ENCODE measurements around the gene CD1D. TPM values are rescaled to one million over a fixed set of nuclear protein-coding genes. Genes with fewer than 3 reads are reported as not detected.
"Not testable (repeated sequence)": the region's sequence is repeated elsewhere in the genome, so short reads cannot be mapped to it uniquely, and the experiment has no call there.

Gene CD1D
- total RNA-seq, 1 experiment from 2014 or later = 0.69 TPM

DNA sequence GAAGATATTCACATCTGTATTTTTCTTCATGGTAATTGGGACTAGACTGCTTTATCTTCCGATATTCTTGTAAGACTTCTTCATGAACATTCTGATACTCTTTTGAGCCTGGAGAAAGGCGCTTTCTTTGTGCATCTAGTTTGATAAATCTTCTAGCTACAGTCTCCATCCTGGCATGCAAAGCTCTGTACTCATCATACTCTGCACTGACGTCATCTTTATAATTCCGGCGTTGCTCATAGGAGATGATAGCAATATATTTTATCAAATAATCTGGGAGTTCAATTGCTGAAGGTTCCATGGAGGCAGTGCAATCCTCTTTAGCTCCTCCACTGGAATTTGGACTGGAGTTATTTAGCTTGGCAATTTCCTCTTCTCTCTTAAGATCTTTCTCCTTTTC, 4.8 kb upstream of the CD1D start:
- DNase-seq (ENCODE audit: low read depth) = not testable (repeated sequence)

DNA sequence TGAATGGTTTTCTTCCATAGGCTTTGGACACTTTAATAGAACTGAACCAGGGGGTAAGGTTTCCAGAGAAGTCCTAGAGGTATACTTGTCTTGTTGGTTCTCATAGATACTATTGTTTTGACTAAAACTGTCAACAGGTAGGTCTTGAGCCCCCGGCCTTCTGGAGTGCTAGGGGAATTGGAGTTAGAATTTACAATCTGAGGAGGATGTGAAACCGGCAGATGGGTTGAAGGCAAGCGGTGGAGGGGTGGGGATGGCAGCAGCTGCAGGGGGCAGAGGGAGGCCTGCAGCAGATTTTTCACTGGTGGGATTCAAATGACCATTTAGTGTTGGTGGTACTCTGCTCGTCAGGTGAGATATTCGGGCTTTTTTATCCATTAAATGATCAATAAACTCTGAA, 4.3 kb upstream of the CD1D start:
- no peak for DNase-seq (ENCODE audit: low read depth)

DNA sequence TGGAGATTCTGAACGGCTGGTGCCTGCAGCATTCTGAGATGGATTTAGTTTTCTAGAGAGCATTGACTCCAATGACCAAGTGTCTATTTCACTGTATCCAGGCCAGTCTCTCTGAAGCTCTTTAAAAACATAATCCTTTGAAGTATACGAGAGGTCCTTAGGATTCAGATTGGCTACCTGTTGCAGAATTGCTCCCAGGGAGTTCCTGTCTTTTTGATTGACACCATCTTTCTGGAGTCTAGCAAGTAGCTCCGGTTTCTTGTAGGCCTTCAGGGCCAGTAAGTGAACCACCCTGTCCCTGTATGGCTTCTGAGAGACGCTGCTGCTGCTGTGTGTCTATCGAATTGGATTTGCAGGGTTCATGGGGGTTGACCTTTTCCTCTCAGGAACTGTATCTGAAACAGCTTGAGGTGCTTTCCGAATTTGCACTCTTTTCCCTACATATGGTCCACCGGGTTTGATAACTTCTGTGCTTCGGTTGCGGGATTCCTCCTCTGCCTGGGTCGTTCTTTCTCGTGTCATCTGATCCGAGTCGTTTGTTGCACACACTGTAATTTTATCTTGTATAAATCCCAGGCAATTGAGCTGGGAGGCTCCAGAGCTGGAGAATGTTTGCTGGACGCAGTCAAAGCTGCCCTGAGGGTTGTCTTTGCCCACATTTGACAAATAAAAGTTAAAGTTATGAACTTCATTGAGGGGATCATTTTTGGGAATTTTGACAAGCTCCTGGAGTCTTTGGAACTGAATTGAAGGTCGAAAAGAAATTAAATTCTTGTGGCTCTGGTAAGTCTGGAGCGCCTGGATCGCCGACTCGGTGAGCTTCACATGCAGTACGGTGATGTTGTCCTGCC, 3.6 kb upstream of the CD1D start:
- DNase-seq (ENCODE audit: low read depth) = not testable (repeated sequence)

DNA sequence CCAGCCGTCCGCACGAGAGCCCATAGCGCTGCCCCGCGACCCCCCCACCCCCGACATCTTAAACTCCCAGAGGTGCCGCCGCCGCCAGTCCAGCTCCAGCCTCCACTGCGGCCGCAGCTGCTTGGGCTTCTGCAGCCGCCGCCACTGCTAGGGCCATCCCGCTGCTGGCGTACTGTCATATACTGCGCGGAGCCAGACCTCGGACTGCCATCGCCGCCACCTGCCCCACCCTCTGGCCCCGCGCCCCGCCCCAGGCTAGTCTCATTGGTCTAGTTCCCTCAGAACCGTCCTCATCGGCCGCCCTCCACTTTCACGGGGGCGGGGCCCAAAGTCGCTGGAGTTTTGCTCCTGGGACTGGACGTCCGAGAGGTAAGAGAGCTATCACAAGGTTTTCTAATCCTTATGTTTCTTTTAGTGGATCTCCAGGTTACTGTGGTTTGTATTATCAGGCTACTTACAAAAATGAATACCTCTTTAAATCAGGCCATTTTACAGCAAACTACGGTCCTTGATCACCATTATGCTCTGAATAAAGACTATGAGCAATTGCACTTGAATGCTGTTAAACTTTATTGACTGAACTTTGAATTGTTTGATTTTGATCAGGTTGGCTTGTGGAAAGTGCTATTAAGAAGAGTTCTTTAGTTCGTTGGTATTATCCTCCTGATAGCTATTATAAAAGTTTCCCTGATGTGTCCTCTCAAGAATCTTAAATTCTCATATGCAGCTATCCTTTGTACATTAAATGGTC, 2.8 kb upstream of the CD1D start:
- peak; percentile 31 for DNase-seq (ENCODE audit: low read depth)

DNA sequence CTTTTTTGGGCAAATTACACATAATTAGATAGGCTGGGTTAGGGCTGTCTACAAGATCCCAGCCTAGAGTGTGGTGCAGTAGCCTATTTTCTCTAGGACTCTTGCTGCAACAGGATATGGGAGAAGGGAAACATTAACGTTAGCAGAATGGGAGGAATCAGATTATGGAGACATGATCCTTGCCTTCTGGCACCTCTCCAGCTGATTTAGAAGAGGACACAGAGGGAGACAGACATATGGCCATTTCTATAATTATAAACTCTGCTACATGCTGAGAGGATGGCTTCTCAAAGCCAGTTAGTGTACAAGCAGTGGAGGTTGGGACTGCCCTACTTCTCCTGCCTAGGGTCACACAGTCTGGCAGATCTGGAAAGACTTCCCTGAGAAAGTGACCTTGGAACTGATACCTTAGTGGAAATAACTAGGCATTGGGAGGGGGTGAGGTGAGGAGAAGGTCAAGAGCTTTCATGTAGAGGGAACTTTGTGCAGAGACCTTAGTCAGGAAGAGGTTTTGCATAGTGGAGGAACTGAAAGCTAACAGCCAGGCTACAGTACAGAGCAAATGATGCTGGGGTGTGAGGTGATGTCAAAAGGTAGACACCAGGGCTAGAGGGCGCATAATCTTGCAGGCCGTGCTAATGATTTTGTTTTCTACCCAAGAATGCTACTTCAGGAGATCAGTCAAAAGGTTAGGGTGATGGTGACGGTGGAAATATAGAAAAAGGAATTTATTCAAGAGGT, 1.2 kb upstream of the CD1D start:
- DNase-seq (ENCODE audit: low read depth) = no peak

DNA sequence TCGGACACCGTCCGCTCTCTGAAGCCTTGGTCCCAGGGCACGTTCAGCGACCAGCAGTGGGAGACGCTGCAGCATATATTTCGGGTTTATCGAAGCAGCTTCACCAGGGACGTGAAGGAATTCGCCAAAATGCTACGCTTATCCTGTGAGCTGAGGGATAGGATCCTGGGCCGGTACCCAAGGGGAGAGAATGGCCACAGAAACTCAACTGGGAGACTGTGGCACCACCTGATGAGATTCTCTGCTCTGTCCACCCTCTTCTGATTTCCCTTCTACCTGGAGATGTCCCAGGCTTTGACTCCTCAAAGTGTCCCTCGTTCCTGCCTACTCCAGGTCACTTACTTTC, 855 bp downstream of the CD1D start:
- no peak for DNase-seq (ENCODE audit: low read depth)

DNA sequence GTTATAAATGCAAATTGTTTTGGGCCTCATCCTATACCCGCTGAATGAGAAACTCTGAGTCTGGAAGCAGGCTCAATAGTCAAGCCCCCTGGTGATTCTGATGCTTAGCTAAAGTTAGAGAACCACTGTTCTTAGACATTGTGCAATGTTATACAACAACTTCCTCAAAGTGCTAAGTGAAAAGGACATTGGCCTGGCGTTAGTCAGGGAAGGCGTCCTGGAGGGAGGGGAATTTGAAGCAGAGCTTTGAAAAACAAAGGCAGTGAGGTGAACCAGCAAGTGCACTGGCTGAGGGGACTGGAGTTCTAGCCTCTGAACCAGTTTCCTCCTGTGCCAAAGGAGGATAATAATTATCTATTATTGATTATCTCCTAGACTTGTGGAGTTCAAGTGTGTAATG, 5.1 kb downstream of the CD1D start:
- no peak for DNase-seq (ENCODE audit: low read depth)

DNA sequence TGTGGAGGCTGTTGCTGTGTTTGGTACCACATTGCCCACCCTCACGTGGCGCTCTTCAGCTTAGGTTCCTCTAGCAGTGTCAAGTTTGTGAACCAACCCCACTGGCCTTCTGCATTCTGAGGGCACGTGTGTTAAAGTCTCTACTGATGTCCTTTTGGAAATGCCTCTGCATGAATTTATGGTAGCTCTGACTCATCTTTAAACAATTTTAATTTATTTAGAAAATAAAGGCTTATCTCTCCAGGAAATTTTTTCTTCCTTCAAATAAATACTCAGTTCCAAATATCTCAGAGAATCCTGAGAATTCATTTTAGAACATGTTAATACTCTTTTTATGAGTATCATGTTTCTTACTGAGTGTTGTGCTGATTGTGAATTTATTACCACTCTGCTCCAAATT, 5.5 kb downstream of the CD1D start:
- no peak for DNase-seq (ENCODE audit: low read depth)

DNA sequence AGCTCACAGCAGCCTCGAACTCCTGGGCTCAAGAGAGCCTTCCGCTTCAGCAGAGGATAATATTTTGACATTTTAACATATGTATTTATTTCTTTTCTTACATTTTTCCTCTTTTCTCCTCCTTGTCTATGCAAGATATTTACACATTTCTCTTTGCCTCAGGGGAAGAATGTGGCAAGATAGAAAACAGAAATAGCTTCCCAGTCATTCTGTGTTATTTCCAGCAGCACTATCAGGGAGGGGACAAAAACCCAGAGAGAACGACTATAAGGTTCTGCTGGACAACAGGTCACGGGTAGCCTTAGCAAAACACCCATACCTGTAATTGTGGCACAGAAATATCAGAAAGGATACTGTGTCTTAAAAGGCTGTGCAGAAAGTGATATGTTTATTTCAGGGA, 7.9 kb downstream of the CD1D start:
- DNase-seq (ENCODE audit: low read depth) = no peak

DNA sequence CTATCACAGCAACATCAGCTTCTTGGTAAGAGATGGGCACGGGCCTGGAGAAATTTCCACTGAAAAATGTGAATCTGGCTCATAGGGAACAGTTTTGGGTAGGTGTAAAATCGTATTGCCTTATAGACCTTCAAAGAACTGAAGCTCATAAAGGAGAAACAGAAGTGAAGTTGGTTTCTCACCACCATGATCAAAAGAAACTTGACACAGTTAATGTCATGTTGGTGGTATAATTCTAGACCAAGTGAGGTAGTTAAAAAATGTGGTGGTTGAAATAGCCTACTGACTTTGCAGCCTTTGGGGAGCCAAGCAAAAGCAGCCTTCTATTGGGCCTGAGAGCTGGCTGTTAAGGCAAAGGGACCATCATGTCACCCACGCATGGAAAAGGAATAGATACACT, 8.9 kb downstream of the CD1D start:
- DNase-seq (ENCODE audit: low read depth) = no peak

DNA sequence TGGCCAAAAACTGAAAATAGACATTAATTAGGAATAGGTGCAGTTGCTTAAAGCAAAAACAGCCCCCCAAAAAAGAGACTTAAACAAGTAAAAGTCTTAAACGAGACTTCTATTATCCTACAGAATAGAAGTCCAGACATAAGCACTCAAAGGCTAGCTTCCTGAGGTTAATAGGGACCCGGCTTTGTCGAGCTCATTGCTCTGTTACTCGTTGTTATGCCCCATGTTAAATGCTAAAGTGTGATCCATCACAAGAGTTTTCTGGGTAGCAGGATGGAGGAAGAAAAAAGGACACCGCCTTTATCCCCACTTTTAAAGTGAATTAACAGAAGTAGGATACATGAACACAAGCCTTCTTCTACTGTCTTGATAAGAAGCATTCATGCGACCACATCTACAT, 10.6 kb downstream of the CD1D start:
- DNase-seq (ENCODE audit: low read depth) = no peak

DNA sequence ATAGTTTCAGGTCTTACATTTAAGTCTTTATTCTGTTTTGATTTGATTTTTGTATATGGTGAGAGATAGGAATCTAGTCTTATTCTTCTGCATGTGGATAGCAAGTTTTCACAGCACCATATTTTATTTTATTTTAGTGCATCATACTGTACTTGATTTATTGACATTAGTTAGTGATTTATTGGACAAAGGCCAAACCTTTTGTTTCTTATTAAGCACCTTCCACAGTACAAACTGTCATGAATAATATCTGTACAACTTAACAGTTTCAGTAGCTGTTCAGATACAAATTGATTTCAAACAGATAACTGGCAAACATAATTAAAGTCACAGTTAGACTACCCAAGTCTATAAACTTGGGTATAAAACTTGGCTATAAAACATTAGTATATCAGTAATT, 15.8 kb downstream of the CD1D start:
- no peak for DNase-seq (ENCODE audit: low read depth)

DNA sequence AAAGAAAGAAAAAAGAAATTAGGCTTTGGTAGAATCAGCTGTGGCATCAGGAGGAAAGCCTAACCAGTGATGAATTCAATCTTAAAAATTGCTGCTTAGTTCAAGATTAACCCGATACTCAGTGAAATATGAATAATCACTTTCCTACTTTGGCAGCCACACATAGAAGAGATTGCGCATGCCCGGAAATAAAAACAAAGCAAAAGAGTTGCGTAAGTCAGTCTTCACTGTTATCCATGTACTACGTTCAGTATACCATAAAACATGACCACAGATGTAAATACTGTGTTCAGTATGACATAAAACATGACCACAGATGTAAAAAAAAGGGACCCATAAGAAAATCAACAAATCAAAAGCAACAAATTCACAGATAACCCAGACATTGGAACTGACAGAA, 19.2 kb downstream of the CD1D start:
- DNase-seq (ENCODE audit: low read depth) = no peak

DNA sequence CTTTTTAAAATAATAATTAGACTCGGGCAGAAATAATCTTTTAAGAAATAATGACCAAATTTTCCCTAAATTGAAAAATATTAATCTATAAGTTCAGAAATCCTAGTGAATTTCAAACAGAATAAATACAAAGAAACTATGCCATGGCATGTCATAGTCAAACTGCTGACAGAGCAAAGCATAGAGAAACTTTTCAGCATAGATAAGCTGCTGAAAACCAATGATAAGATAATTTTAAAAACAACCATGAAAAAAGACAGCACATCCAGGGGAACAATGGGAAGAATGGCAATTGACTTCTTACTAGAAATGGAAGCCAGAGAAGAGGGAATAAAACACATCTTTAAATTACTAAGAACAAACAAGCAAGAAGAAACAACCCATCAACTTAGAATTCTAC, 19.8 kb downstream of the CD1D start:
- DNase-seq (ENCODE audit: low read depth) = no peak

DNA sequence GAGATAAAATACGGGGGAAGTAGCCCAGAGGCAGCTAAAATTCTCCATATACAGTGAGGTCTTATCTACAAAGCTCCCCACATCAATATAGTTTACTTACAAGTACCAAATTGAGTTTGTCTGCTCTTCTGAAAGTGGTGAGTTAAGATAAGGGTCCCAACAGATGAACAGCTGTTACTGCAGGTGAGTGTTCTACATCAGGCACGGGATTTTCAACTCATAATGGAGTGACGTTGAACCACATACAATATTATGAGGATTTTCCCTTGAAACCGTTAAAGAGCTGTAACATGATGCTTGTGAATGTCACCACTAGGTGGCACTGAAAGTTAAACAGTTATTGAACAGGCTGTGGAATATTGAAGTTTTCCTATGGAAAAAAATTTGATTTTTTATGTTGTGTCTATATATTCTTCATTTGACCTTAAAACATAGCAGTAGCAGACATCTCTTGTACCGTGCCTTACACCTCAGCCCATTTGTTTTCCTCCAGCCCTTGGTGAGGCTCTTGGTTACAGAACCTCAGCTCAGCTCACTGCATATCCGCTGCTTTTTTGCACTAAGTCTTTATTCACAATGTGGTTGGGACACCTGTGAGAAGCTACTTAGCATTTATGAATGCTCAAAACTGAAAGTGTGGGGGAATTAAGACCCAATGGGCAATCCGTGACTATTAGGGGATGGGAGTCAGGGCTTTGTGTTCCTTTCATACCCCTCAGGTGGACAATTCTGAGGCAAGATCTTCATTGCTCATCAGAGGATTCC, 23.2 kb downstream of the CD1D start:
- peak; percentile 45 for DNase-seq (ENCODE audit: low read depth)

DNA sequence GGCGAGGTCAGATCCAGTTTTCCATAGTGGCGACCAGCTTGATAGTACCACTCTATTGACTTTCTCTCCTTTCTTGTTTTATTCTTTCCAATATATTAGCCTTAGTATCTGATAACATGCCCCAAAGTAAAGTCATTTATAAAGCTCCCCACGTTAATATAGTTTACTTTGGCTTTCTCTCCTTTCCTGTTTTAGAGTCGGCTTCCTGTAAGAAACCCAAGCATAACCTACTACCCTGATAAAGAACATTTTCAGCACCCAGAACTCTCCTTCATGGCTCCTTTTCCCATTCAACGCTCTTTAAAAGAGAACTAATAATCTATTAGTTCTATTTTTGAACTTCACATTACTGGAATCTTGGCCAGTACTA, 23.7 kb downstream of the CD1D start:
- no peak for DNase-seq (ENCODE audit: low read depth)

DNA sequence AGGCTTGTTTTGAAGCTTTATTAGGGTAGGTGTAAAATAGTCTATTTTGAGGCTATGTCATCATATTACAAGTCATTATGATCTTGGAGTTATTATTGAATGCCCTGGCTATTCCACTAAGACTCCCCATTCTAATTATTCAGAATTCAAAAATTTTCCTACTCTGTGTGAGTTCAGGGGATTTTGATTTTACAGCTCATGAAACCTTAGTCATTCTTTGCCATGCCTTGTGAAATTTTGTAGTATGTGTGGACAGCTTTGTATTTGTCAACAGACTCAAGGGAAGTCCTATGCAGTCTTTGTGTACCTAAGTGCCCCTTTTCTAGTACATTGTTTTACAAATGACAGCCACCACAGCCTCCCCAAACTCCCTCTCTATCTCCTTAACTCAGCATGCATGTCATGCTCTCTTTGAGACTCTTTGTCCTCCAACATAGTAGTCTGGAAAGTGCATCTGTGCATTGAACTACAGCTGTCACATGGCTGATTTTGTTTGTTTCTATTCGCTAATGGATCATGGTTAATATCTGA, 28.0 kb downstream of the CD1D start:
- no peak for DNase-seq (ENCODE audit: low read depth)

DNA sequence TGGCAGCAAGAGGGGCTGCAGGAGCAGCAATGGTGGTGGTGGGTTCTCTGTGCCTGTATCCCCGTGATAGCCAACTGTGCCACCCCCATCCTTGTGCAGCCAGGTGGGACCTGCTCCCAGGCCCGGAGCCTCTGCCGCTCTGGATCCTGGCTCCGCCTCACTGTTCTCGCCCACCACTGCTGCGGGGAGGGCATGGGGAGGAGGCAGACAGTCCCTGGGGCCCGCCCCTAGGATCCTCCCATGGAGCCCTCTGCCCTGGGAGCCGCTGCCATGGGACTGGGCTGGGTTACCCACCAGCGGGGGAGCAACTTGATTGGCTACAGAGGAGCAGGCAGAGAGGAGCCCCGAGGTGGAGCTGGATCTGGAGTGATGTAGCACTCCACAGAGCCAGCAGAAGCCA, 31.6 kb downstream of the CD1D start:
- no peak for DNase-seq (ENCODE audit: low read depth)

DNA sequence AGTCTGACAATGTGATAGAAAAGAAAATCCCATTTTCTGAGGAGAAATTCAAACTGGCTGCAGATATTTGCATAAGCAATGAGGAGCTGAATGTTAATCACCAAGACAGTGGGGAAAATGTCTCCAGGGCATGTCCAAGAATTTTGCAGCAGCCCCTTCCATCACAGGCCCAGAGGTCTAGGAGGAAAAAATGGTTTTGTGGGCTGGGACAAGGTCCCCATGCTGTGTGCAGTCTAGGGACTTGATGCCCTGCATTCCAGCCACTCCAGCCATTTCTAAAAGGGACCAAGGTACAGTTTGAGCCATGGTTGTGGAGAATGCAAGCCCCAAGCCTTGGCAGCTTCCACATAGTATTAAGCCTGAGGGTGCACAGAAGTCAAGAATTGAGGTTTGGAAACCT, 42.8 kb downstream of the CD1D start:
- DNase-seq (ENCODE audit: low read depth) = not testable (repeated sequence)

DNA sequence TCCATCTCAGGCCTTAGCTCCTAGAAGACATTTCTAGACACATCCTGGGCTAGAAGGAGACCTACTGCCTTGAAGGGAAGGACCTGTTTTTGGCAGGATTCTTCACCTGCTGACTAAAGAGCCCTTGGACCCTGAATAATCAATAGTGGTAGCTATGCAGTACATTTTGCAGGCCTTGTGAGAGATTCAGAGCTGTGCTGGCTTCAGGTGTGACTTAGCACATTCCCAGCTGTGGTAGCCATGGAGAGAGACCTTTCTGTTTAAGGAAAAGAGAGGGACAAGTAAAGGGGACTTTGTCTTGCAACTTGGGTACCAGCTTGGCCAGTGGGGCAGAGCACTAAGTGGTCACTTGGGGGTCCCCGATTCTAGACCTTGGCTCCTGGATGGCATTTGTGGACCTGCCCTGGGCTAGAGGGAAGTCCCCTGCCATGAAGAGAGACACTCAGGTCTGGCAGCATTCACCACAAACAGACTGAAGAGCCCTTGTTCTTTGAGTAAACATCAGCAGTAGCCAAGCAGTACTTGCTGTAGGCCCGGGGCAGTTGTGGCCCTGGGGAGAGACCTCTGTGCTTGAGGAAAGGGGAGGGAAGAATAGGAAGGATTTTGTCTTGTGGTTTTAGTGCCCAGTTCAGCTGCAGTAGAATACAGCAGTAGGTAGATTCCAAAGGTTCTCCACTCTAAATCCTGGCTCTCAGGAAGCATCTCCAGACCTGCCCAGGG, 47.4 kb downstream of the CD1D start:
- no peak for DNase-seq (ENCODE audit: low read depth)

All from HT1080 (cell line).